Heart left ventricle (tissue), 16 donors: ENCODE measurements around the gene PKNOX2. TPM values are rescaled to one million over a fixed set of nuclear protein-coding genes. Genes with fewer than 3 reads are reported as not detected.

Source experiments
- ATAC-seq, 4 donors: fragments of 200-7000 bp; cut with Tn5 transposase; one replicate each; pipeline ENCODE4 v1.9.1; 2020 to 2022; ENCODE audit warnings: moderate library complexity in 4 of 4, mild to moderate bottlenecking in 3 of 4, moderate number of reproducible peaks in 1 of 4
- DNase-seq, 5 donors: peaks; one replicate each; pipeline ENCODE4 v3.0.0-alpha.2; 2020
- H3K27ac ChIP-seq, 12 donors: fragments of 200-600 bp; sonication (generic) in 4 of 12; one replicate each; pipeline versions ENCODE4 v1.5.0 to v1.8.0; 2016 to 2022; ENCODE audit warnings: mild to moderate bottlenecking in 2 of 12
- H3K27me3 ChIP-seq, 9 donors: fragments of 200-600 bp; sonication (generic) in 2 of 9; one replicate each; pipeline versions ENCODE4 v1.5.1 to v1.8.0; 2016 to 2022; ENCODE audit warnings: mild to moderate bottlenecking in 3 of 9
- H3K36me3 ChIP-seq, 9 donors: fragments of 200-600 bp; sonication (generic) in 2 of 9; one replicate each; pipeline versions ENCODE4 v1.5.0 to v1.8.0; 2018 to 2022; ENCODE audit warnings: mild to moderate bottlenecking in 2 of 9
- H3K4me1 ChIP-seq, 12 donors: fragments of 200-600 bp; sonication (generic) in 4 of 12; one replicate each; pipeline versions ENCODE4 v1.5.0 to v1.8.0; 2016 to 2022; ENCODE audit warnings: mild to moderate bottlenecking in 3 of 12
- H3K4me3 ChIP-seq, 12 donors: fragments of 200-600 bp; sonication (generic) in 4 of 12; one replicate each; pipeline versions ENCODE4 v1.5.0 to v1.8.0; 2017 to 2022; ENCODE audit warnings: mild to moderate bottlenecking in 9 of 12, moderate library complexity in 4 of 12
- H3K9me3 ChIP-seq, 12 donors: fragments of 200-600 bp; sonication (generic) in 4 of 12; one replicate each; pipeline versions ENCODE4 v1.5.0 to v1.8.0; 2016 to 2022; ENCODE audit warnings: mild to moderate bottlenecking in 1 of 12
- CTCF ChIP-seq, 12 donors: fragments of 200-600 bp; sonication (generic) in 4 of 12; IDR thresholded peaks; one replicate each; pipeline versions ENCODE4 v1.5.0 to v1.8.0; 2018 to 2022; ENCODE audit warnings: antibody characterized with exemption in 12 of 12, mild to moderate bottlenecking in 5 of 12
- POLR2A ChIP-seq, 2 donors: fragments of 450-650 bp; IDR thresholded peaks; one replicate each; pipeline ENCODE4 v1.6.1; 2017; ENCODE audit warnings: antibody characterized with exemption in 2 of 2, mild to moderate bottlenecking in 2 of 2, moderate library complexity in 2 of 2
- WGBS, 4 donors: extraction: QIAGEN DNeasy Blood & Tissue Kit in 2 of 4; methylation state at CpG; one replicate each; pipeline versions ENCODE4 v1.1.5 to v1.1.7; 2013 to 2018; 5-methylcytosine and 5-hydroxymethylcytosine counted together
- intact Hi-C, 10 donors: fragments of 100-400 bp; cut with DNase I; formaldehyde crosslinking; loops; one replicate each; pipeline versions ENCODE4 v1.11.1 to v1.14.2; 2022
- polyA plus RNA-seq, 2 donors: library from polyadenylated mRNA; stranded (reverse); fragments of 200-250 nt; gene quantifications; one replicate each; pipeline ENCODE4 v1.2.3, GENCODE V29; 2013
- total RNA-seq, 9 donors: library from RNA; depleted of rRNA in 2 of 9; stranded (reverse); fragments of >200 nt in 2 of 9; fragmentation: NEBNext Ultra II Directional in 3 of 9; extraction: Animal tissue kit (Norgen Biotek cat#: 25700) in 3 of 9; gene quantifications; one replicate each; pipeline versions ENCODE4 v1.1.0 to v1.2.4, GENCODE V29; 2016 to 2023
- donor health status: ischemic (EF 13 %, LVEDD 7.1; RV severe dilation, severe dysfunction).
- donor health status: healthy with polysubstance abuse.
- donor health status: DM: no; HTN: yes; CAD: no.
- donor health status: DM: no; HTN: no; CAD: no.
- donor health status: ischemic (EF 25% LVEDD 6.9; RV normal size, moderate dysfunction).
- donor health status: ischemic (EF 25% LVEDD 5.7; RV mildly dilated, moderate dysfunction).
- donor health status: healthy.
- donor health status: DM: yes; HTN: yes; CAD: no.
- donor health status: ischemic (EF 35%, LVEDD 5.7; RV mildly dilated, moderate dysfunction).
- donor health status: nonischemic (EF 11% LVEDD 7.7; RV severe dilation, severe dysfunction).
- donor health status: DM: yes; HTN: yes; CAD: no.
- donor health status: PGD.
- donor health status: ischemic (EF 29% LVEDD 5.4; RV normal size, mild dysfunction).
- donor health status: nonischemic (EF 23%, LVEDD 6.1; RV moderate dilation, normal function).

PKNOX2 gene
- total and polyA plus RNA-seq, 11 donors = 3.1 to 9.4 (median 4.5) TPM

- intact Hi-C loops = no loop called here
- TF ChIP-seq CTCF (IDR thresholded peaks at IDR 0.05) (no peak), POLR2A (IDR thresholded peaks at IDR 0.05) (no peak)
- no peak overlapping the region for H3K27ac ChIP-seq
- peaks cover 0 to 4% (median 0%) of the 10 kb centered on the region in 12 donors for H3K4me1 ChIP-seq
- no peak overlapping the region for H3K4me3 ChIP-seq
- H3K27me3 ChIP-seq = peaks cover 0 to 5% (median 0%) of the 10 kb centered on the region in 9 donors
- WGBS, 4 donors = 85 to 94% (median 91%) methylated on average over 5 of the region's 5 CpGs
- H3K9me3 ChIP-seq = no peaks in the 10 kb centered on the region
- no peak for ATAC-seq
- H3K36me3 ChIP-seq = peaks cover 0 to 14% (median 5%) of the 10 kb centered on the region in 9 donors
- DNase-seq = no peak
Measured at GRCh38 chr11:125397421-125397820, 232.9 kb downstream of the PKNOX2 start.

- Histone ChIP-seq H3K4me3 (no peak overlapping the region), H3K27ac (no peak overlapping the region), H3K36me3 (peaks cover 0 to 14% (median 5%) of the 10 kb centered on the region in 9 donors), H3K9me3 (no peaks in the 10 kb centered on the region), H3K27me3 (peaks cover 0 to 5% (median 0%) of the 10 kb centered on the region in 9 donors), H3K4me1 (peaks cover 0 to 4% (median 0%) of the 10 kb centered on the region in 12 donors)
- TF ChIP-seq POLR2A (IDR thresholded peaks at IDR 0.05) (no peak), CTCF (IDR thresholded peaks at IDR 0.05) (no peak)
- ATAC-seq (no peak), DNase-seq (no peak)
- intact Hi-C loops = no loop called here
- 85 to 100% (median 90%) methylated on average over 3 to 4 of the region's 4 CpGs for WGBS, 4 donors
Measured at GRCh38 chr11:125398475-125398874, 233.9 kb downstream of the PKNOX2 start.

- no peak overlapping the region for H3K4me3 ChIP-seq
- no peak overlapping the region for H3K27ac ChIP-seq
- intact Hi-C loops = no loop called here
- peaks cover 0 to 5% (median 0%) of the 10 kb centered on the region in 9 donors for H3K27me3 ChIP-seq
- 80 to 87% (median 83%) methylated on average over 12 of the region's 12 CpGs for WGBS, 4 donors
- peaks cover 0 to 4% (median 0%) of the 10 kb centered on the region in 12 donors for H3K4me1 ChIP-seq
- H3K9me3 ChIP-seq = no peaks in the 10 kb centered on the region
- DNase-seq (no peak), ATAC-seq (no peak)
- peaks cover 0 to 14% (median 5%) of the 10 kb centered on the region in 9 donors for H3K36me3 ChIP-seq
- TF ChIP-seq POLR2A (IDR thresholded peaks at IDR 0.05) = no peak
- TF ChIP-seq CTCF (IDR thresholded peaks at IDR 0.05) = no peak
Measured at GRCh38 chr11:125398994-125399640, 234.6 kb downstream of the PKNOX2 start.

- DNase-seq (no peak), ATAC-seq (no peak)
- Histone ChIP-seq H3K27ac (no peak overlapping the region), H3K4me1 (peaks cover 0 to 12% (median 4%) of the 10 kb centered on the region in 12 donors), H3K36me3 (peaks cover 0 to 14% (median 5%) of the 10 kb centered on the region in 9 donors), H3K9me3 (no peaks in the 10 kb centered on the region), H3K4me3 (no peak overlapping the region), H3K27me3 (peaks cover 0 to 5% (median 0%) of the 10 kb centered on the region in 9 donors)
- TF ChIP-seq CTCF (IDR thresholded peaks at IDR 0.05) = no peak
- WGBS, 4 donors = 86 to 94% (median 90%) methylated on average over 6 of the region's 6 CpGs
- intact Hi-C loops = loop anchor here in 8 of 10 donors (5.0 to 10.0 kb wide), 7 partner anchors 48 to 445 kb away; partner anchors contain the start of genes PKNOX2 (in 5 of the 8) and CCDC15 (in 1 of the 8)
Measured at GRCh38 chr11:125399945-125400344, 235.4 kb downstream of the PKNOX2 start.
